M059J (cell line): Measurements from ENCODE around the gene EXOC6B. TPM values are rescaled to one million over a fixed set of nuclear protein-coding genes. Genes with fewer than 3 reads are reported as not detected.

Source experiments
- DNase-seq: peaks from one replicate; pipeline ENCODE4 v3.0.0-alpha.2; 2012; ENCODE audit warnings: low read depth
- total RNA-seq: library from RNA; depleted of rRNA; stranded (reverse); fragments of >200 nt; shearing (Covaris generic); gene quantifications from 2 replicates; pipeline ENCODE4 v1.2.3, GENCODE V29; 2014

EXOC6B gene
- total RNA-seq, 1 experiment from 2014 or later, result 18.5 TPM

DNA sequence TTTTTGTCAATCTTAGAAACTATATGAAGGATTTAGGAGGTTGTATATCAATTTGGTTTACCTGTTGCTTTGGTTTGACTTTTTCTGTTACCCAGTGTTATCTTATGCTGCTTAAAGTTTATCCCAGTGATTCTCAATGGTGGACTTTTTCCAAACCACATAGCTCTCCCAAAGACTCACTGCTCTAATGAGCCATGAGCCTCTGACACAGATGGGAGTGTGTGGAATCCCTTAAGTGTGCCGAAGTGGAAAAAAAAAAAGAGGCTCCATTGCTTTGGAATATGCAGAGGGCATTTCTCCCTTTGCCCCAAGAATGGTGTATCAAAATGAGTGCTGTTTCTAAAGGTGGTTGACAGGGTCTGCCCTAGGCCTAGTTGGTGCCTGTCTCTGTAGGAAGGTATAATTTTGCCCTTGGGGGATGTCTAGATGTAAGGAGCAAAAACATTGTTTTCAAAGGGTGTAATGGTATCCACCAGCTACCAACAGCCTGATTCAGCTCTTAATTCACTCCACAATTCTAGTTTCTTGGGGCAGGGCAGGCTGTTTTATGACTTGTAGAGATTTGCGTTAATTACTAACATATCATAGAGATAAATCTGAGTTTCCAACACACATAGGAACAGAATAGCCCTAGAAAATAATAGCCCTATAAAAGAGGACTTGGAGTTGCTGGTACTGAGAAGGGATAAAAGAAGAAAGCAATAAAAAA, 613.9 kb downstream of the EXOC6B start:
- DNase-seq, result peak; percentile 88

DNA sequence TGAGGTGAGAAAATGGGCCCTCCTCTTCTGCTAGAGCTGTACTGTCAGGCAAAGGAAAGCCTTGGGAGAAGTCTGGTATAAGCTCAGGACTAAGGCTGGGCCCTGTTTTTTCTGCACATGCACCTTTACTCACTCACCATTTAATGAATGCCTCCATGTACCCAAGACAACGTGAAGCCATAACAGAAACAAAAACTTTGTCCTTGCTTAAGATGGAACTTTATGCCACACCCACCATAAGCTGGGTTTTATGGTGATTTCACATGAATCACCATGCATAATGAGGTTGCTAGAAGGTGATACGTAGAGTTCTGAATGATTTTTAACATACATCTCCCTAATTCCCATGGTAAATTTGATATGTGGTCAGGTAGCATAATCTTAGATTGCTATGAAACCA, 614.5 kb downstream of the EXOC6B start:
- peak; percentile 71 for DNase-seq

DNA sequence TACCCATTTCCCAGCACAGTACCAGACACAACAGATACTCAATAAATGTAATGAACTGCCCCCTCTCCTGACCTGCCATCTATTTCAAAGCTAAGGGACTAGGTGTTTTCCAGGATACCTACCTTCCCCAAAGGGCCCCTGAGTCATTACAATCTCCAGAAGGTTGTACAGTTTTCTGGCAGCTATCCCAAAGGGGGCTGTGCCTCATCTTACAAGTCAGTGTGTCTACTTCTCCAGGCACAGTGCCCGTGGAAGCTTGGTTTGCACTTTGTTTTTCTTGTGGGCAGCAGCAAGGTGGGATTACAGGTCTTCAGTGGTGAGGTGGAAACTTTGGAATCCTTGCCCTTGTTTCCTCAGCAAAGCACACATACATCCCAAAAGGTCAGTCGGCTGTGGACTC, 615.4 kb downstream of the EXOC6B start:
- DNase-seq, result peak; percentile 79

DNA sequence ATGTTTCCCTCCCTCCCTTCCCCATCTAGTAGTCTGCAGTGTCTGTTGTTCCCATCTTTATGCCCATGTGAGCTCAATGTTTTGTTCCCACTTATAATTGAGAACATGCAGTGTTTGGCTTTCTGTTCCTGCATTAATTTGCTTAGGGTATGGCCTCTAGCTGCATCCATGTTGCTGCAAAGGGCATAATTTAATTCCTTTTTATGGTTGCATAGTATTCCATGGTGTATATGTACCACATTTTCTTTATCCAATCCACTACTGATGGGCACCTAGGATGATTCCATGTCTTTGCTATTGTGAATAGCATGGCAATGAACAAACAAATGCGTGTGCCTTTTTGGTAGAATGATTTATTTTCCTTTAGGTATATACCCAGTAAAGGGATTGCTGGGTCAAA, 617.6 kb downstream of the EXOC6B start:
- no peak for DNase-seq

DNA sequence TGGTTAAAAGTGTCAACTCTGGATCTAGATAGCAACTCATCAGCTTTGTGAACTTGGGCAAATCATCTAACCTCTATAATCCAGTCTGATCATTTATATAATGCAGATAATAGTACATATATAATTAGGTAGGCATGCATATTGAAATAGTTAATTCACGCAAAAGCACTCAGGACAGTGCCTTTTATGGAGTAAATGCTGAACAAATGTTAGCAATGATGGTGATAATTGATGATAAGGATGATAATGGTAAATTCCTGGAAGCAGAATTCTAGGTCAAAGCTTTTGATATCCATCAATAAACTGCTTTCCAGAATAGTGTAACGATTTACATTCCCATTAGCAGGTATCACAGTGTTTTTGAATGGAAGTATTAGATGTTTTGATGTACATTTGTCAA, 618.5 kb downstream of the EXOC6B start:
- DNase-seq, result no peak

DNA sequence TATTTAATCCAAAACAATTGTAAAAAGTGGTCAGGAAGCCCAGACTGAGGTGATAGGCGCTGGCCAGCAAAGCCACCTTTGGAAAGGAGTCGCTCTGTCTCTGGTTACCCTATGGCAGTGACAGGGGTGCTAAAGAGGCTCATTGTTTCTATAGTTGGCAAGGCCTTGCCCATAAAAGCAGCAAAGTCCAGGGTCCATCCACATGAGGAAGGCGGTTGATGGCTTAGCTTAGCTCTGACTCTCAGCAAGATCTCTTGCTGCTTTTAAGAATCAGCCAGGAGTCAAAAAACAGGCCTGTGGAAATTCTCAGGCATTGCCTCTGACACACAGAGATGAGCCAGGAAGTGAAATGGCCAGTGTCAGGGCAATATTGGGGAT, 620.3 kb downstream of the EXOC6B start:
- DNase-seq, result no peak

DNA sequence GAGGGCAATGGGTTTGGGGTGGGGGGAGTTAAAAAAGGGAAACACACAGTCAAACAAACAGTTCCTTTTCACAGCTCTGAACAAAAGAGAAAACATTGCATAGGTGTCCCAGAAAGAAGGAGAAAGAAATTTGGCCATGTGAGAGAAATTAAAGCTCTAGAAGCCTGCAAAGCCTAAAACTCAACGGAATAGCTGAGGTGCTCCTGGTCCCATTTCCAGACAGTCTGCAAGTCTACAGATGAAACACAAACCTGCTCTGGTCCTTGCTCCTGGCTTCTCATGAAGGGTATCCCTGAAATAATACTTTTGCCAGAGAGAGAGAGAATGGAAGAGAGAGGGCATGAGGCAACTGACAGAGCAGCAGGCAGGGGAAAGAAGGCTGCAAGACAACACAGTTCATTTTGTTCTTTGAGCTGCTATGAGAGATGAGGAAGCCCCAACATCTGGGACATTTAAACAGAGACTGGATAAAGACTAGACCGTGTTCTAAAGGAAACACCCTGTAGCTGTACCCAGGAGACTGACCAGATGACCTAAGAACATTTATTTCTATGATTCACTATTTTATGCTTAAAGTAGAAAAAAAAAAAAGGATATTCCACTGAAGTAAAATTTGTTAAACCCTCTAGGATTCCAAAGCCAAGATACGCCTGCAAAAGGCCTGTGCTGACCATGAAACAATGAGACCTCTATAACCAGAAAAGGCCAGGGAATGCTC, 620.9 kb downstream of the EXOC6B start:
- DNase-seq, result no peak

DNA sequence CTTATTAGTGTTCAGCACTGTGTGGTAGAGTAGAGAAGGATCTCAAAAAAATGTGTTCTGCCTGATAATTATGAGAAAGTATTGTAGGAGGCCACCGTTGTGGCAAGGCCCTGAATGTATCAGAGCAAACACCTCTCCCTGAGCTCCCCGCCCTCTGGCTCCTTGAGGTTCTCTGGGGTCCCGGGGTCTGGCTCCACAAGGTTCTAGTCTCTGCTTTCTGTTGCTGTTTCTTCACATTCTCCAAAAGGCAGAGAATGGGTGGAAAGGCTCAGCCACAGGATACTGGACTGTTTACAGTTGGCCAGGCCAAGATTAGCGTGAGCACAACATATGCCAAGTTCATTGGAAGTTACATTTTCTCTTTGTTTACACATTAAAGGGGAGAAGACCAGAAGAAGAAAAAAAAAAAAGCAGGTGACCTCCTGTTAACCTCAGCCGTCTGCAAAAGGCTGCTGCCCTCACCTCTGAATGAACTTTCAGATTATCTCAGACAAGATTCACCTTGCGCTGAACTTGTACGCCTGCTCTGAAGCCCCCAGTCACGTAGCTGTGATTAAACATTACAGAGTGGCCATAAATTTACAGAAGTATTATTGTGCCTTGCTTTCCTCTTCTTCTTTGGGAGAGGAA, 621.6 kb downstream of the EXOC6B start:
- peak; percentile 45 for DNase-seq

DNA sequence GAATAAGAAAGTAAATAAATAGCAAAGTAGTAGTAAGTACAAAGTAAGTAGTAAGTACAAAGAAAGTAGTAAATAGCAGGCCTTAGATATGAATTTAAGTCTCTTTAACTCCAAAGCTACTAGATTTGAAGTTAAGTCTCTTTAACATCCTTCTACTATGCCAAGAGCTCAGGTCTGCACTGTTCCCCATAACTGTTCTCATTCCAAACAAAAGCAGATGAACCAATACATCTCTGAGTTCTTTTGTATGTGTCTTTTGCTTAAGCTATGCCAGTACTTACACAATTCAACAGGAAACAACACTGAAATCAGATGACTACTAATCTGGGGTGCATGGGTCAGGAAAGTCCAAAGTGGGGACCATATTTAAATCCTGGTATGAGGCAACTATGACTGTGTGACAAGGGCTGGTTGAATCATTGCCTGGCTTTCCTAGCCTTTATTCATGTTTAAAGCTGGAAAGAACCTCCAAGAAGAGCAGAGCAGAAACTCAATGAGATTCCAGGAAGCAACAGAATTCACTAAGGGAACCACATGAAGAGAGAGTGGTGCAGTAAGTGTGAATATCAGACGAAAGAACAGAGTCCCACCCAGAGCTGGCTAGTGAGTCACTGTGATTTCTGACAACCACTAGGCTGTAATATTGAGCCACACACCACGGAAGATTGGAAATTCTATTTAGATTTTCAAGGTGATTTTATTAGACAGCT, 627.1 kb downstream of the EXOC6B start:
- peak; percentile 43 for DNase-seq

DNA sequence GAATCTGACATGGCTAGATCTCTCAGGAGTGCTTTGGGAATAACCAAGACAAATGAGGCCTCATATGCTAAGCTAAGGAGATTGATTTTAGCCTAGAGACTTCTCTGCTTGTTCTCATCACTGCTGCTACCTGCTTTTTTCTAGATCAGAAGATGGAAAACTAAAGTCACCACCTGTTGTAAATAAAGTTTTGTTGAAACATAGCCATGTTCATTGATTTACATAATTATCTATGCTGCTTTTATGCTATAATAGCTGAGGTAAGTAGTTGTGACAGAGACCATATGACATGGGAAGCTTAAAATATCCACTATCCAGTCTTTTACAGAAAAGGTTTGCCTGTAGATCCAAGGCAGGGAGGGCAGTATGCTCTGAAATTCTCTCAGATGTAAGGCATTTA, 632.1 kb downstream of the EXOC6B start:
- no peak for DNase-seq

DNA sequence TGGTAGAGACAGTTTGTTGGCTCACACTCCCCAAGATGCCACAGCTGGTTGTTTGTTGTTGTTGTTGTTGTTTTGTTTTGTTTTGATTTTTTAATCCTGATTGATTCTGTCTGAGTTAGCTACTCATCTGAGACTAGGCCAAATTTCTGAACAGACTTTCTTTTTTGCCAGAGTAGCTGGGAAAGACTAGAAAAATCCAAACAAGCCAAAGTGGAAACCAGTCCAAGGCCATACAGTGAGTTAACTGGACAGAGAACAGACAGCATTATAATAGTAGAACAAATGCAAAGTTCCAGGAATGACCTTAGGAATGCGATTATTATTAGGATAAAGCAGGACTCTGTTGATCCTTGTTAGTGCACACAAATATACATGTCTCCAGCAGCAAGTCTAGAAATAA, 634.4 kb downstream of the EXOC6B start:
- no peak for DNase-seq

DNA sequence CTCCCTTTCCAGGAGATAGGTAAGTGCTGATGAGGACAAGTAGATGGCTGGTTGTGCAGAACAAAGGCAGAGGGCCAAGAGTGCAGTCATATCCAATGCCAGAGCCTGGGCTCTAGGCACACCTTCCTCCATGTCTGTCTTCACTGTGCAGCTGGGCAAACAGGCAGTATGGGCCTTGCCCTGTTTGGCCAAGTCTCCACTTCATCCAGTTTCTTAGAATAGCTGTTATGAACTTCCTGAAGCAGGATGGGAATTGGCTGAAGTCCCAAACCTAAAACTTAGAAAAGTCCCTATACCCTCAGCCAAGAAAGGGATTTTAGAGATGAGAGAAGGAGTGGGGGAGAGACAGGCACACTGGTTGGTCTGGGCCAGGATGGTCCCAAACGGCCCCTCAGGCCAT, 640.6 kb downstream of the EXOC6B start:
- no peak for DNase-seq

DNA sequence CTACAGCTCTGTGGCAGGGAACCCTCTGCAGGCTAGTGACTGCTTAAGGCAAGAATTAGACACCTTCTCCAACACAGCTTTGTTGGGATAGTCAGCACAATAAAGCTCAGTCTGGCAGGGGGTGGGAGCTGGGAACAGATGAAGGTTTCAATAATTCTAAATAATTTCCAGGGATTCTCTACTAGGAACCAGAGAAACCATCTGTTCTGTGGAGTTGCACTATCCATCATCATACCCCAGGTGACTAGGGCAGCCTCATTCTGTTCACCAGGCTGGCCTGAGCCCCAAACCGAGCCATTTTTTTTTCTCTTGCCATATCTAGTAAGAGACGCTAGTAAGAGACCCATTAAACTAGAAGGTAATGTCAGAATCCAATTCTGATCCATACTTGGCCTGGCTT, 642.4 kb downstream of the EXOC6B start:
- no peak for DNase-seq

DNA sequence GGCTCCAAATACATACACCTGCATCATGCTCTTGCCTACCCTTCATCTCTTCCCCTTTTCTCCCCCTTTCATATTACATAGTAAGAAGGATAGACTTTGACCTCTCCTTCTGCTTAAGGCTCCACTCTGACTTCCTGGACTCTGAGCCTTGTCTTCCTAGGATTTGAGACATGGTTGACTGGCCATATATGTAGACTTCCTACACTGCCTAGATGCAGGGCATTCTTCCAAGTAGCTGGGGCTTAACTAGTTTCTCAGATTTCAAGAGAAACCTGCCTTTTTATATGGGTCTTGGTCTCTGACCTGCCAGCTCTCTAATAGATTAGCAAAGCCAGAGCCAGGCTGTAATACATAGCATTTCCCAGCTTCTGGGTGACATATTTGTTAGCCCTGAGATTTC, 642.8 kb downstream of the EXOC6B start:
- DNase-seq, result no peak

DNA sequence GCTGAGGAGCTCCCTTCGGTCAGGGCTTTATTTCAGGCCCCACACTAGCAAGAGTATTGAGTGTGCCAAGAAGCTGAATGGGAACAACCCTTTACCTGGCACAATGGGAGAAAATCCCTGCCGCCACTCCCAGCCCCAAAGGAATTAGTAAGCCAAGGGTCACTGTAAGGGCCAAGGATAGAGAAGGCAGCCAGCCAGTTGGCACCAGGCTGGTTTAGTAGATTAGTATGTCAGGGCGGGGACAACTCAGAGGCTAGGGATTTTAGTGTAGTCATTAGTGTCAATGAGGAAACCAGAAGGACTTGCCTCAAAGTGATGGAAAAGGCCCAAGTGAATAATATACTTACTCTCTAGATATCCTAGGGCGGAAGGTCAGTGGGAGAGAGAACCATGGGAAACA, 643.3 kb downstream of the EXOC6B start:
- peak; percentile 7 for DNase-seq

DNA sequence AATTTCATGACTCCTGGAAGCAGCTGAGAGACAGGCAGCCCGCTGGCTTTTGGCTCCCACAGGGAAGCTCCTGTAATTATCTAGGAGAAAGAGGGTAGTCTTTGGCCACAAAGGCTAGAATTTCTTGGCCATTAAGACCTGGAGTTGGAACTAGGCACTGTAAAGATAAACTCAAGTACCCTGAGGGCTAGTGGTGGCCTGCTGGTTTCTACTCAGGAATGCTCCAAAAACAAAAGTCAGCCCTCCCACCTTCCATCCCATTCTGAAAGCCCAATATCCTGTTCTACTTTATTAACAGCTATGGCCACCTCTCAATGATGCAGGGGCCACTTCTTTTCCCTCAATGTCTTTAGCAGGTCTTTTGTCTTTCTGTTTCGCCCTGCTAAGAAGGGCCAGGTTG, 644.2 kb downstream of the EXOC6B start:
- peak; percentile 12 for DNase-seq

DNA sequence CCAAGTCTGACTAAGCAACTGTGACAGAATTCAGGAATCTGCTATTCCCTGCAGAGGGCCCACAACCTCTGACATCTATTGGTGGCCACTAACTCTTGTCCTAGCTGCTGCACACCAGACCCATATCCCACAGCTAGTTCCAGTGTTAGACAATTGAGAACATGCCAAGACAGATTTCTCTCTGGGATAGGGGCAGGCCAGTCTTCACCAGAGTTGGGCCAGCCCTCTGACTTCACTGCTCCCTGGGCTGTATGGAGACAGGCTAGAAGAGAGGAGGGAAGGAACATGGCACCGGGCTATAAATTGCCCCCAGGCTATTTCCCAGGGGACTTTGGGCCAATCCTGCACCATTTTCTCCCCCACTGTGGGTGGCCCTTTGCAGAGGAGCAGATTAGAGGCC, 645.5 kb downstream of the EXOC6B start:
- DNase-seq, result no peak

DNA sequence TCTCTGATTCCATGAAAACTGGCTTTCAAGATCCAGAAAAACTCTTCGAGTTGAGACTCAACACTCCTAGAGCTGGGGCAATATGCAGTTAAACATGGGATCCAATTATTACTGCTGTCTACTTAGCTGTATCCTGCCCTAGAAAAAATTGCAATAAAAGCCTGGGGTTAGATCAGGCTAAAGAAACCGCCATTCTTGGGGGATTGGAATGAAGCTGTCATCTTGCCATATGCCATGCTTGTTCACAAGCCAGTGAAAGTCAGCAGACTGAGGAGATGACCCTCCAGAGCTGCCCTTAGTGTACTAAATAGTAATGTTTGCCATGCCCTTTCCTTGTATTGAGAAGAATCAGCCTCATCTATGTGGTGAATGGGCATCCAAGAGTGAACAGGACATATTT, 647.3 kb downstream of the EXOC6B start:
- DNase-seq, result no peak

DNA sequence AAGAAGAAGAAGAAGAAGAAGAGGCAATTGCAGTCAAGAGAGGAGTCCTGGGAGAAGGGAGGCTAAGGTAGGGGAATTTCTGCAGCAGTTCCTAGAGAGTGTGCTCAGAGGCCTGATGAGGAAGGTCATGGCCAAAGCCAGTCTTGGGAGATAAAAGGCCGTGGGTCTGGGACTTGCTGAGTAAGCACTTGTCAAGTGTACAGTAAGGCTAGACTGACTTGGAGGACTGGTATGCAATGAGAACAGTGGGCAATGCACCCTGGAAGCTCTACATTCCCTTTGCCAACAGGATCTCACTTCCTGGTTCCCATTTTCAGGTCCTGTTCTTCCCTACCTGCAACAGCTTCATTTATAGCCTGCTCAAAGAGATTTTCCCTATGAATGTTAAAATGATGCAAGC, 649.6 kb downstream of the EXOC6B start:
- DNase-seq, result no peak

DNA sequence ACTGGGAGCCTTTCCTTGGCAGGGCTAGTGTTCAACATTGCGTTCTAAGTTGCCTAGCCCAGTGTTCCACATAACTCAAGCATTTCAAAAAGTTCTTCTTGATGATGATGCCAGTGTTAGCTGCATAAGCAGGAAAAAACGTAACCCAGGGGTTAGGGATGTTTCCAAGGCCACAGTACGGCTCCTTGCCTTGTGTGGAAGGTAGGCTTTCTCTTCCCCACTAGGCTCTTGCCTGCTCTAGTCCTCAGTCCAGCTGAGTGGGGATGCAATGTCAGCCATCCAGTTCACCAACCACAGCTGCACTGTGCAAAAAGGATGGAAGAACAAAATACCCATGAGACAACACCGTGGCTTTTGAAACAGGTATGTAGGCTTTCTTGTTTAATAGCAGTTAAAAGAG, 650.2 kb downstream of the EXOC6B start:
- no peak for DNase-seq

DNA sequence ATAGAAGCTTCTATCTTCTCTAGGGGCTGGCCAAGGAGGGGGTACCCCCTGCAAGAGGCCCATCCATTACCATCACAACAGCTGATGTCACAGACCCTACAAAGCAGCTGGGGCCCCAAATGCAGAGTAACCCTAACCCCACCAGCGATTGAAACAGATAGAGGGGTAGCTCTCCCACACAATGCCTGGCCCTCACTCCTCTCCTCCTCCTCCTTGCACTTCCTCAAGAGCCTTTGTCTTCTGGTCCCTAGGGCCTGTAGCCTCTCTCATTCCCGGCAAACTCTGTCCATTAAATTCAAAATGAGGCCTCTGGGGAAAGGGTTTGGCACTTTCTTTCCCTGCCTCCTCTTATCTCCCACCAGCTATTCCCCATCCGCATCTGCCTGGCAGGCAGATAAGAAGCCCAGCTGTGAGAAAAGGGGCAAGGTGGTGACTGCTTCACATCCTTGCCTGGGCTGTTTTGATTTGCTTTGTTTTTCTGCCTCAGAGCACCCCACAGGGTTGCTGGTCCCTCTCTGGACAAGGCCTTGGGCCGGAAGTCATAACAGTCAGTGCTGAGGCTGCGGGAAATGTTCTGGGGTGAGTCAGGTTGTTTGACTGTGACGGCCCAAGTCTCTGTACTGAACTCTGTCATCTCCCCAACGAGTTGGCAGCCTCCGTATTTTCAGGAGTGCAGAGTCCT, 652.1 kb downstream of the EXOC6B start:
- DNase-seq, result peak; percentile 26

DNA sequence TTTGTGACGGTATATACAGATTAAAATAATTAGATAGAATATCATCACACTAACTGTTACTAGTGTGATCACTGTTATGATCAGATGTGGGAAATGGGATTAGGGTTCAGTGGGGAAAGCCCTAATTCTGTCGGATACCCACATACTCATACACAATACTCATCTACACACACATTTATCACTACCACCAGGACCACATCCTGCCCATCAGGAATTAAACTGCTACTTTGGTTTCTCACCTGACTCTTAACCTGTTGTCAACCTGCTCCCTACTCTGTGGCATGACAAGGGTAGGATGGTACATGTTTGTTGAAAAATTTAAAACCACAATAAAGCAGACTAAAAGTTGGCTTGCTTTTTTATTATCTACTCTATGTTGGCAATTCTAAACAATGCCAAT, 653.4 kb downstream of the EXOC6B start:
- no peak for DNase-seq
